ENCODE measurements around the gene ANO10.
"Not testable (repeated sequence)": the region's sequence is repeated elsewhere in the genome, so short reads cannot be mapped to it uniquely, and the experiment has no call there.

Gene ANO10

DNA sequence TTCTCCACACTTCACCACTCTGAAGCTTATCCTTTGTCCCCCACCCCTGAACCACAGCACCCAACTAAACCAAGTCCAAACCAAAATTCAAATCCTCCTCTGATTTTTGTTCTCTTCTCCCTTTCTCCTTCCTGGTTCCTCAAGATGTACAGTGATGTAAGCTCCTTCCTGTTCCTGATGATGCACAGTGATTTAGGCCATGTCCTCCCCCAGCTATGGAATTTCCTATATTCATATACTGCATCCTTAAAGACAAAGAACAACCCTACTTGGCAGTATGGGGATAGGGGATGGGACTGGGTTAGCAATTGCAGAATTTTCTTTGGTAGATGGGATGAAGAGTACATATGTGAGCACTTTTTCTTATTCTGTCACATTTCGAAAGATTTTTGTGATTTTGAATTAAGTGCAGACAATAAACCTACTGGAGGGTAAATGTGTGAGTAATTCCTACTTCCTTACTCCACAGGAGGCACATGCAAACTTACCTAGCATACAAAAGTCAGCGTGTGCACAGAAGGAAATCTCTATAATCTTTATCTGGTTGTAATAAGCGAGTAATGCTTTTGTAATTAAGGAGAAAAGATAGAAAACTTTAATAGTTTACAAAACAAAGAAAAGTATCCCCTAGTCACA, 125.0 kb downstream of the ANO10 start:
- Mint-ChIP-seq H3K27ac (peak overlapping the region; percentile 52), H3K36me3 (ENCODE audit: low read depth) (peaks cover 5% of the 10 kb centered on the region), H3K4me3 (no peak overlapping the region), H3K4me1 (ENCODE audit: low read depth) (peaks cover 57% of the 10 kb centered on the region), H3K27me3 (no peaks in the 10 kb centered on the region), H3K9me3 (no peaks in the 10 kb centered on the region)

DNA sequence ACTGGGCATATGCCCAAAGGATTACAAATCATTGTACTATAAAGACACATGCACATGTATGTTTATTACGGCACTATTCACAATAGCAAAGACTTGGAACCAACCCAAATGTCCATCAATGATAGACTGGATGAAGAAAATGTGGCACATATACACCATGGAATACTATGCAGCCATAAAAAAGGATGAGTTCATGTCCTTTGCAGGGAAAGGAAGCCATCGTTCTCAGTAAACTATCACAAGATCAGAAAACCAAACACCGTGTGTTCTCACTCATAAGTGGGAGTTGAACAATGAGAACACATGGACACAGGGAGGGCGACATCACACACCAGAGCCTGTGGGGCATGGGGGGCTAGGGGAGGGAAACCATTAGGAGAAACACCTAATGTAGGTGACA, 128.9 kb downstream of the ANO10 start:
- not testable (repeated sequence) for H3K27ac Mint-ChIP-seq, H3K9me3 Mint-ChIP-seq
- peaks cover 38% of the 10 kb centered on the region for H3K4me1 Mint-ChIP-seq (ENCODE audit: low read depth)

DNA sequence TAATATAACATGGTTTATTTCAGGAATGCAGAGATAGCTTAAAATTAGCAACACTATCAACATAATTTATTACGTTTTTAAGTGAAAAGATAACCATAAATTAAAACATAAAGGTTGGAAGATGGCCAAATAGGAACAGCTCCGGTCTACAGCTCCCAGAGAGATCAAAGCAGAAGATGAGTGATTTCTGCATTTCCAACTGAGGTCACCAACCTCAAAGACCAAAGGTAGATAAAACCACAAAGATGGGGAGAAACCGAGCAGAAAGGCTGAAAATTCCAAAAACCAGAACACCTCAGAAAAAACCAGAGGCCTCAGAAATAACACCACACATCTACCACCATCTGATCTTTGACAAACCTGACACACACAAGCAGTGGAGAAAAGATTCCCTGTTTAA, 130.0 kb downstream of the ANO10 start:
- peaks cover 29% of the 10 kb centered on the region for H3K4me1 Mint-ChIP-seq (ENCODE audit: low read depth)
- H3K27me3 Mint-ChIP-seq; H3K9me3 Mint-ChIP-seq; H3K36me3 Mint-ChIP-seq (ENCODE audit: low read depth): not testable (repeated sequence)
- peak overlapping the region; percentile 88 for H3K27ac Mint-ChIP-seq
- H3K4me3 Mint-ChIP-seq: peak overlapping the region; percentile 56

More for the DNA sequence above, 128.9 kb downstream of the ANO10 start:
- not testable (repeated sequence) for H3K4me3 Mint-ChIP-seq; H3K27me3 Mint-ChIP-seq; H3K36me3 Mint-ChIP-seq (ENCODE audit: low read depth)

DNA sequence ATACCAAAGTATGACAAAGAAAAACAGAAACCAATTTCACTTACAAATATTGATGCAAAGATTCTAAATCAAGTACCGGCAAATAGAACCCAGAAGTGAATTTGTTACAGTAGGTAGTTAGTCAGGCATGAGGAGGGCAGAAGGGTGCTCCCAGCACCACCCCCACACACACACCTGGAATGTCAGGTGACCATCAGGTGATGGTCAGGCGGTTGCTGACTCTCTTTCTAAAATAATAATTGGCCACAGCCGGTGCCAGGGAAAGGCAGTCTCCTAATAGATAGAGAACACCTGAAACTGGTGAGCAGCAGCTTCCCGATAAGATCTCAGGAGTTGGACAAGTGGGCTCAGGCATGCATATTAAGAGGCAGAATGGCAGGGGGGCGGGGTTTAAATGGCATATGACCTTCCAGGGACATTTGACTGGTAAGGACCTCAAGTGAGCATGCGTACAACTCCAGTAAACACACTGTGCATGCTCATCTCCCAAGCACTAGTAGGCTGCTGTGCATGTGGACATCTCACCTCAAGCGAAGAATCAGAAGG, 131.1 kb downstream of the ANO10 start:
- Mint-ChIP-seq H3K36me3 (ENCODE audit: low read depth) (peaks cover 6% of the 10 kb centered on the region), H3K4me3 (no peak overlapping the region), H3K27ac (no peak overlapping the region), H3K9me3 (no peaks in the 10 kb centered on the region), H3K4me1 (ENCODE audit: low read depth) (peaks cover 24% of the 10 kb centered on the region), H3K27me3 (peaks cover 4% of the 10 kb centered on the region)

DNA sequence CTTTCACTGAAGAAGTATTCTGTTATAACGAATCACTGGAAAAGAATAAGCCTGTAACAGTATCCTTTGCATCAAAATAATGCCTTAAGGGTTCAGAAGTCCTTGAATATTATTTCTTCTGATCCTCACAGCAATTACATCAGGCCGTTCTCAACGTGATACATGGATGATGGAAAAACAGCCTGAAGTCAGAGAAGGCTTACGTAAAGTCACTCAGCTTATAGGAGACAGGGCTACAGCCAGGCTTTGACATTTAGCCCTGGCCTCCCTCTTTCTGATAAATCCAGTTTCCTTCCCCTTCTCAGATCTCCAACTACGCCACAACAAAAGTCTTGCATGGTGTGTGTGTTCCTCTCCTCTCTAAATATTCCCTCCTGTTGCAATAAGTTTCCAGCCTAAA, 131.9 kb downstream of the ANO10 start:
- Mint-ChIP-seq H3K9me3 (no peaks in the 10 kb centered on the region), H3K27me3 (peaks cover 4% of the 10 kb centered on the region), H3K27ac (no peak overlapping the region), H3K4me3 (no peak overlapping the region), H3K36me3 (ENCODE audit: low read depth) (peaks cover 6% of the 10 kb centered on the region), H3K4me1 (ENCODE audit: low read depth) (peaks cover 24% of the 10 kb centered on the region)

DNA sequence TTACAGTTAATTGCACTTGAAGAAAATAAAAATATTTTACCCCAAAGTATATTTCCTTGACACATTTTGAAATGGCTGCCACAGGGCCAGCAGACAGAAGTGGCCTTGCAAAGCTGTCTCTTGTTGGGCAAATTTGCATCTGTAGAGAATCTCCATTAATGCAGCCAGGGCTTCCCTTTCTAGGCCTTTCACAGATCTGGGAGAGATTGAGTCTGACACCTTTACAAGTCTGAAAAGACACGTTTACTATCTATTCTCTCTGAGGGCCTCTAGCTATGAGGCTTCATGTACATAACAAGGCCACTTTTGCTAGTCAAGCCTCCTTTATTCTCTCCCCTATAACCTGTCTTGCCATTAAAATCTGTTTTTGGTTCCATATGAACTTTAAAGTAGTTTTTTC, 135.9 kb downstream of the ANO10 start:
- Mint-ChIP-seq H3K9me3 (peaks cover 3% of the 10 kb centered on the region), H3K27ac (no peak overlapping the region), H3K4me1 (ENCODE audit: low read depth) (peaks cover 27% of the 10 kb centered on the region), H3K4me3 (no peak overlapping the region), H3K36me3 (ENCODE audit: low read depth) (no peaks in the 10 kb centered on the region), H3K27me3 (peaks cover 4% of the 10 kb centered on the region)

DNA sequence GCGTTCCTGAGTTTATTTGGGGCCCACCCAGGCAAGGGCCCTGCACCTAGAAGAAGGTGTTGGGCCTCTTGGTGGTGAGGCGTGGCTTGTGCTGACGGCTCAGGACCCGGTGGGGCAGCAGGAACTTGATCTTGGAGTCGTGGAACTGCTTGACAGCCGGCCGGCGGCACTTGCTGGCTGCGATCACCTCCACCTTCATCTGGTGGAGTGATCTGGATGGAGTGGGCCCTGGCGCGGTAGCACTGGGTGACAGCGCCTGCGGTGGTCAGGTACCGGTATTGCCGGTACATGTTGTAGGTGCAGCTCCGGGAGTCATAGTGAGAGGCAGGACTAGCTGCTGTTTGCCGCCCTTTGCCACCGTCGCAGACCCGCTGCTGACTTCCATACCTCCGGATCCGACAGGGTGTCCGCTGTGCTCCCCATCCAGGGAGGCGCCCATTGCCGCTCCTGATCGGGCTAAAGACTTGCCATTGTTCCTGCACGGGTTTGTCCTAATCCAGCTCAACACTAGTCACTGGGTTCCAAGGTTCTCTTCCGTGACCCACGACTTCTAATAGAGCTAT, 136.8 kb downstream of the ANO10 start:
- H3K27ac Mint-ChIP-seq: no peak overlapping the region
- H3K27me3 Mint-ChIP-seq: no peaks in the 10 kb centered on the region
- no peaks in the 10 kb centered on the region for H3K36me3 Mint-ChIP-seq (ENCODE audit: low read depth)
- H3K4me1 Mint-ChIP-seq (ENCODE audit: low read depth): peaks cover 18% of the 10 kb centered on the region
- H3K4me3 Mint-ChIP-seq: no peak overlapping the region
- peaks cover 3% of the 10 kb centered on the region for H3K9me3 Mint-ChIP-seq

DNA sequence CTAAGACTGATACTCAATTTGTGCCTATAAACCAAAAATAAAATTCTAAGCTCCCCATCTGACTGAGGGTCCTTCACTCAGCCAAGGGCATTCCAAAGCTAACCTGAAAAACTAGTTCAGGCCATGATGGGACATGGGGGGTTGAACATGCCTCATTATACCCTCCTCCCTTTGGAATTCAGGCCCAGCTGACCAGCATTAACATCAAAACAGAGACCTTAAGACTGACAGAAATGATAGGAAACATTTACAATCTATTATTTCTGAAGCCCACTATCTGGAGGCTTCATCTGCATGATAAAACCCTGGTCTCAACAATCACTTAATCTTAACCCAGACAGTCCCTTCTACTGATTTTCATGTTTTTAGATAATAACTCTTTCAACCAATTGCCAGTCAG, 140.4 kb downstream of the ANO10 start:
- Mint-ChIP-seq H3K4me3 (no peak overlapping the region), H3K9me3 (peaks cover 10% of the 10 kb centered on the region), H3K4me1 (ENCODE audit: low read depth) (peaks cover 41% of the 10 kb centered on the region), H3K27me3 (no peaks in the 10 kb centered on the region), H3K36me3 (ENCODE audit: low read depth) (peaks cover 5% of the 10 kb centered on the region), H3K27ac (no peak overlapping the region)

DNA sequence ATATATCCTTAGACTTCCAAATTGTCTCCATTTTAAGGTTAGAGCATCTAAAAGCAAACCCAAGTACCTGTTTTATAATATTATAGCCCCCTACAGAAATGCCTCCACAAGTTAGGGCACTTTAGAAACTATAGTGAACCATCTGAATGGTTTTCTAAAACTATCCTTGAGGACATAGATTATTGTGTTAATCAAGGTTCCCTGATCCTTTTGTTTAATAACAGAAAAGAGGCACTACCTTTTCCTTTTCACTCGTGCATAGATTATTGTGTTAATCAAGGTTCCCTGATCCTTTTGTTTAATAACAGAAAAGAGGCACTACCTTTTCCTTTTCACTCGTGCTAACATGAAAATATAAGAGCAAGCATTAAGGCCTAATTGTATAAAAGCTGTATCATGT, 143.0 kb downstream of the ANO10 start:
- Mint-ChIP-seq H3K9me3 (peaks cover 10% of the 10 kb centered on the region), H3K4me1 (ENCODE audit: low read depth) (peaks cover 43% of the 10 kb centered on the region)
- H3K27ac Mint-ChIP-seq; H3K36me3 Mint-ChIP-seq (ENCODE audit: low read depth); H3K4me3 Mint-ChIP-seq; H3K27me3 Mint-ChIP-seq: not testable (repeated sequence)

DNA sequence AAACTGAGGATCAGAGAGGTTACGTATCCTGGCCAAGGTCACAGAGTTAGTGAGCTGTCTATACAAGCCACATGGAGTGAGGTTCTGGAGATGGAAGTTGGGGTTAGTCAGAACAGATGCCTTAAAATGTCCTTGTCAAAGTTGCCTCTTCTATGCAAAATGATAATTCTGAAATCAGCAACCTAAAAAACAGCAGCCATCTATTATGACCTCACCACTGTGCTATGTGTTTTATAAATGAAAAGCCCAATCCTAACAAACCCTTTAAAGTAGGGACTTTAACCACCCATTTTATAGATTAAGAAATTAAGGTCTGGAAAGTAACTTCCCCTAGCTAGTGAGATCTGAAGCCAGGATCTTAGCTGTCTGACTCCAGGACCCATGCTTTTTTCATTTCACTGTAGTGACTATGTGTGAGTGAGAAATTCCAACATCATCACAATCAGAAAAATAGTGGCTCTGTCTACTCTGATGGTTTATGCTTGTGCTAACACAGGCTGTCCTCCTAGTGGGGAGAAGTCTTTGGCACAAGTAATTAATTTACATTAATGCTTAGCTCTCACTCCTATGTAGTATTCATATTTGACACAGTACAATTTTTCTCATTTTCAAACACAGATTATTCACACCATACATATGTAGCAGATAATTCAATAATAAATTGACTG, 143.6 kb downstream of the ANO10 start:
- H3K9me3 Mint-ChIP-seq: peaks cover 10% of the 10 kb centered on the region
- peaks cover 43% of the 10 kb centered on the region for H3K4me1 Mint-ChIP-seq (ENCODE audit: low read depth)
- H3K4me3 Mint-ChIP-seq: peak overlapping the region; percentile 18
- H3K27me3 Mint-ChIP-seq: no peaks in the 10 kb centered on the region
- H3K36me3 Mint-ChIP-seq (ENCODE audit: low read depth): peaks cover 5% of the 10 kb centered on the region
- peak overlapping the region; percentile 85 for H3K27ac Mint-ChIP-seq

DNA sequence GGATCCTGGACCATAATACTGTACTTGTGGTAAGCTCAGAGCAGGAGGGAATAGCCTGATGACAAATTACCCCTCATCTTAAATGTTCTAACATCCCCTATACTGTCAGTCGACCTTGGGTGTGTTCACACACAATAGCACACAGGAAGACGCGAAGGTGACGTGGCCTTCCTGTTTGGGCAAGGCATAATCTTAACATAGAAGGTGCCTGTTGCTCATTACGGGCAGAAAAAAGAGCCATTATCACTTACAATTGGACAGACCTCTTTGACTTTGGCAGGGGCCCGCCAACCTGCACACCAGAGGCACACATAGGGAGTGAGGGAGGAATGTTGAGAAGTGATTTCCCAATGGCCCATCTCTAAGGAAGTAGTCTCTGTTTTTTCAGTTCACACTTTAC, 144.2 kb downstream of the ANO10 start:
- no peaks in the 10 kb centered on the region for H3K27me3 Mint-ChIP-seq
- peak overlapping the region; percentile 85 for H3K27ac Mint-ChIP-seq
- H3K36me3 Mint-ChIP-seq (ENCODE audit: low read depth): peaks cover 5% of the 10 kb centered on the region
- H3K4me3 Mint-ChIP-seq: peak overlapping the region; percentile 24
- peaks cover 10% of the 10 kb centered on the region for H3K9me3 Mint-ChIP-seq
- H3K4me1 Mint-ChIP-seq (ENCODE audit: low read depth): peaks cover 39% of the 10 kb centered on the region

DNA sequence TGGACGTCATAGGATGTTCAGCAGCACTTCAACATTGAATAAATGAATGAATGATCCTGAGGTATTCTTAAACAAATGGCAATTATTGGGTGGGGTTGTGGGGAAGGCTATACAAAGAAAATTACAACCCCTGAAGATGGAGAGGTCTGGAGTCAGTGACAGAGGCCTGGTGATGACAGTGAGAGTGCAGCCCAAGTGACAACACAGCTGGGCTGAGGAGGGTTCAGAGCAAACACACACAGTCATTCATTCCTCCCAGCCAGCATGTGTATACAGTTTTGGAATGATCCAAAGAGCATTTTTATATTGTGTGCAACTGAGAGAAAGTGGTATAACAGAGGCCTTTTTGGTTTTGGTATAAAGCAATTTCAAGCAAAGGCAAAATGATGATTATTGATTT, 148.1 kb downstream of the ANO10 start:
- H3K36me3 Mint-ChIP-seq (ENCODE audit: low read depth): peaks cover 5% of the 10 kb centered on the region
- peak overlapping the region; percentile 28 for H3K27ac Mint-ChIP-seq
- H3K4me3 Mint-ChIP-seq: no peak overlapping the region
- H3K27me3 Mint-ChIP-seq: no peaks in the 10 kb centered on the region
- H3K9me3 Mint-ChIP-seq: peaks cover 7% of the 10 kb centered on the region
- peaks cover 37% of the 10 kb centered on the region for H3K4me1 Mint-ChIP-seq (ENCODE audit: low read depth)

DNA sequence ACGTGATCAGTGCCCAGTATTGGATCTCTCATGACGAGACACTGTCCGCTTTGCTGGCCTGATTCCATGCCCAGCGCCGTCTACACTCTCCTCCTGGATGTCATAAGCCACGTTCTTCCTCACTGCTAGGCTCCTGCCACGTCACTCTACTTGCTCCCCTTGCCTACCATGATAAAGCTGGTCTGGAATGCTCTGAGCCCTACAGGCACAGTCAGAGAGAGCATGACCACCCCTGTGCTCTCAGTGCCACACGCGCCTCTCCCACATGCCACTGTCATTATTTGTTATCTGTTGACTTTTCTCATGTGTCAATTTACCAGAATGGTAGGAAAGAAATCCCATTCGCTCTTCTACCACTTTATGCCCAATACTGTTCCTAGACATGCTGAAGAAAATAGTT, 148.6 kb downstream of the ANO10 start:
- Mint-ChIP-seq H3K9me3 (peaks cover 7% of the 10 kb centered on the region), H3K4me1 (ENCODE audit: low read depth) (peaks cover 32% of the 10 kb centered on the region), H3K27me3 (no peaks in the 10 kb centered on the region), H3K36me3 (ENCODE audit: low read depth) (peaks cover 5% of the 10 kb centered on the region), H3K27ac (no peak overlapping the region), H3K4me3 (no peak overlapping the region)

DNA sequence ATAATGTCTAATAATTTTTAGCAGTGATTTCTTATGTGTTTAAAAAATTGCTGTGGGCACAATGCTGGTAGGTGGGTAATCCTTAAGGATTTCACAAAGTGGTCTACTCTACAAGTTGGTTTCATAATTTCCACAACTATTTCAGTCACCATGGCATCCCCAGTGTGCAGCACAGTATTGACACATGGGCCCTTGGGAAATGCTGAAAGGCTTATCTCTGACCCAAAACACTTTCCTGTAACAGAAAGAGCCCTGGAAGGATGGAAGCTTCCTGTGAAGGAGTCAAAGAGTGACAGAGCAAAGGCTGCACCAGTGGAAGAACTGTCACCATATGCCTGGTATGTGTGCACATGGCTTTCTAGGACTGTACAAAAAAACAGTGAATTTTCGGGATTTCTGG, 153.7 kb downstream of the ANO10 start:
- H3K4me1 Mint-ChIP-seq (ENCODE audit: low read depth): peaks cover 5% of the 10 kb centered on the region
- H3K9me3 Mint-ChIP-seq: peaks cover 10% of the 10 kb centered on the region
- no peak overlapping the region for H3K4me3 Mint-ChIP-seq
- peaks cover 10% of the 10 kb centered on the region for H3K36me3 Mint-ChIP-seq (ENCODE audit: low read depth)
- H3K27me3 Mint-ChIP-seq: no peaks in the 10 kb centered on the region
- H3K27ac Mint-ChIP-seq: no peak overlapping the region

DNA sequence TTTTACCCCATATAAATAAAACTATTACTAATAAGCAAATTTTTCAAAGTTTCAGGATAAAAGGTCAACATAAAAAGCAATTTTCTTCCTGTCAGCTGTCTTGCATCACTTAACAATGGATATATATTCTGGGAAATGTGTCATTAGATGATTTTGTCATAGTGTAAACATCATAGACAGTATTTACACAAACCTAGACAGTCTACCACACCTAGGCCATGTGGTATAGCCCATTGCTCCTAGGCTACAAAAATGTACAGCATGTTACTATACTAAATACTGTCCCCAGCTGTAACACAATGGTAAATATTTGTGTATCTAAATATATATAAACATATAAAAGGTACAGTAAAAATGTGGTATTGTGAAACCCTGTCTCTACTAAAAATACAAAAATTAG, 156.7 kb downstream of the ANO10 start:
- no peak overlapping the region for H3K27ac Mint-ChIP-seq
- no peaks in the 10 kb centered on the region for H3K4me1 Mint-ChIP-seq (ENCODE audit: low read depth)
- peaks cover 18% of the 10 kb centered on the region for H3K9me3 Mint-ChIP-seq
- no peaks in the 10 kb centered on the region for H3K27me3 Mint-ChIP-seq
- no peak overlapping the region for H3K4me3 Mint-ChIP-seq
- H3K36me3 Mint-ChIP-seq (ENCODE audit: low read depth): peaks cover 16% of the 10 kb centered on the region

Data from stimulated activated naive CD8-positive, alpha-beta T cell treated with anti-CD3 and anti-CD28 coated beads, Interleukin-15, Interleukin-2, amounts not matched to agents 100 ng/mL and 50 ng/mL, for 24 hours (primary cell).